ENCODE data around the gene GNA12.

DNA sequence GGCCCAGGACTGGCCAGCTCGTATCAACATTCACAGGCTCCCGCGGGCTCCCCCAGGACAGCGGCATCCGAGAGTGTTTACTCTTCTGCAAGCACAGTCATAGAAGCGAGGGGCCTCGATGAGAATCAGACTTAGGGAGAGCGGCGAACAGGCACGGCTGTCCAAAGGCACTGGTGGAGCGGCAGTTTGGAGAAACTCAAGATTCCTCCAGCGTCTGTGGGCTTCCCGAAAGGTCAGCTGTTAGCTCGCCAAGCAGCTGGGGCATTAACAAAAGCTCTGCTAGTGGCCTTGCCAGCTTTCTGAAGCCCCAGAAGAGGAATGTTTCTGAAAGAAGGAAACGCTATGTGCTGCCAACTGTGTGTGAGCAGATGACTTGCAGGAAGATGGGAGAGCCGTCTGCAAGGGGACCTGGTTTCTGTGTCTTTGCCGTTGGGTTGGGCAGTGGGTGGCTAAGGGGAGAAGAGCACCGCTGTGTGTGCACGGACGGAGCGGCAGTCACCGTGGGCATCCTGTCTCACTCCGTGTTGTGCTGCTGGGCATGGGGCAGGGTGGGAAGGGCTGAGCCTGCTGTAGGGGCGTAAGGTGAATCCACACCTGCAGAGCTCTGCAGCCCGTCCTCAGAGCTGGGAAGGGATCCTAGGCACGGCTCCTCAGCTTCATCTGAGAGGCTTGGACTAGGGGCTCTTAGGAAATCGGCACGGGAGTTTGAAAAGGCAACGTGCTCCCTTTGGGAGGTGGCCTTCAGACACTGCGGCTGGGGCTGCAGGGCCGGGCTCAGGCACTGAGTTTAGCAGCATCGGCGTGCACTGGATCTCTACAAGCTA is 114.0 kb downstream of the GNA12 start:
- TF ChIP-seq ZNF217 (IDR thresholded peaks at IDR 0.05) (no peak), CEBPB (IDR thresholded peaks at IDR 0.05; ENCODE audit: borderline replicate concordance in 1 of 2, low read depth in 2 of 2, low read length in 2 of 2) (no peak), YY1 (IDR thresholded peaks at IDR 0.05; ENCODE audit: low read depth, low read length) (no peak), POLR2A (IDR thresholded peaks at IDR 0.05; ENCODE audit: low read depth, low read length) (no peak), BHLHE40 (IDR thresholded peaks at IDR 0.05; ENCODE audit: borderline replicate concordance in 1 of 2, low read depth in 2 of 2, low read length in 1 of 2) (no peak), EZH2 (IDR thresholded peaks at IDR 0.05; ENCODE audit: borderline replicate concordance, control insufficient read depth, low read depth, low read length) (no peak), FOS (IDR thresholded peaks at IDR 0.05; ENCODE audit: borderline replicate concordance, extremely low read depth, insufficient read length) (no peak), NR2C2 (IDR thresholded peaks at IDR 0.05; ENCODE audit: borderline replicate concordance, control insufficient read depth, insufficient read length, low read depth) (no peak), ASH2L (IDR thresholded peaks at IDR 0.05; ENCODE audit: borderline replicate concordance, low read depth) (no peak), EP300 (IDR thresholded peaks at IDR 0.05; ENCODE audit: borderline replicate concordance in 1 of 2, control insufficient read depth in 1 of 2, low read depth in 2 of 2, low read length in 2 of 2) (no peak)
- TF ChIP-seq, protein P1, sequence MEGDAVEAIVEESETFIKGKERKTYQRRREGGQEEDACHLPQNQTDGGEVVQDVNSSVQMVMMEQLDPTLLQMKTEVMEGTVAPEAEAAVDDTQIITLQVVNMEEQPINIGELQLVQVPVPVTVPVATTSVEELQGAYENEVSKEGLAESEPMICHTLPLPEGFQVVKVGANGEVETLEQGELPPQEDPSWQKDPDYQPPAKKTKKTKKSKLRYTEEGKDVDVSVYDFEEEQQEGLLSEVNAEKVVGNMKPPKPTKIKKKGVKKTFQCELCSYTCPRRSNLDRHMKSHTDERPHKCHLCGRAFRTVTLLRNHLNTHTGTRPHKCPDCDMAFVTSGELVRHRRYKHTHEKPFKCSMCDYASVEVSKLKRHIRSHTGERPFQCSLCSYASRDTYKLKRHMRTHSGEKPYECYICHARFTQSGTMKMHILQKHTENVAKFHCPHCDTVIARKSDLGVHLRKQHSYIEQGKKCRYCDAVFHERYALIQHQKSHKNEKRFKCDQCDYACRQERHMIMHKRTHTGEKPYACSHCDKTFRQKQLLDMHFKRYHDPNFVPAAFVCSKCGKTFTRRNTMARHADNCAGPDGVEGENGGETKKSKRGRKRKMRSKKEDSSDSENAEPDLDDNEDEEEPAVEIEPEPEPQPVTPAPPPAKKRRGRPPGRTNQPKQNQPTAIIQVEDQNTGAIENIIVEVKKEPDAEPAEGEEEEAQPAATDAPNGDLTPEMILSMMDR (IDR thresholded peaks at IDR 0.05 in 2 of 3, conservative IDR thresholded peaks at IDR 0.05 in 1 of 3; ENCODE audit: control insufficient read depth in 2 of 3, extremely low read depth in 1 of 3, insufficient read depth in 1 of 3, low read depth in 3 of 3, low read length in 3 of 3): no peak
